Gastroesophageal sphincter (tissue), 3 donors: Measurements from ENCODE around the gene ZNF292.

Experiments
- CTCF ChIP-seq, 4 experiments: fragments of 200-600 bp in 2 of 4; fragments of 450-650 bp in 2 of 4; sonication (generic) in 1 of 4; IDR thresholded peaks; one replicate each; pipeline ENCODE4 v1.5.1; 2017 to 2019; ENCODE audit warnings: antibody characterized with exemption in 4 of 4, mild to moderate bottlenecking in 2 of 4, moderate library complexity in 2 of 4
- POLR2A ChIP-seq, 2 donors: fragments of 450-650 bp; IDR thresholded peaks; one replicate each; pipeline ENCODE4 v1.6.1; 2017; ENCODE audit warnings: antibody characterized with exemption in 2 of 2, mild to moderate bottlenecking in 2 of 2, moderate library complexity in 1 of 2

GRCh38 chr6:87274660-87275274 lies 119.4 kb downstream of the ZNF292 start:
- TF ChIP-seq POLR2A (IDR thresholded peaks at IDR 0.05) (no peak), CTCF (IDR thresholded peaks at IDR 0.05) (no peak)
